WTC11 (cell line): ENCODE data around the gene WFDC1.

Experiments used
- ATF3 ChIP-seq: sonication (generic); formaldehyde crosslinking; conservative IDR thresholded peaks from 2 replicates; pipeline ENCODE4 v1.8.1; 2022; ENCODE audit warnings: mild to moderate bottlenecking, missing genetic modification reagents
- CTCF ChIP-seq: fragments of 200-600 bp; IDR thresholded peaks from 2 replicates; pipeline ENCODE4 v1.8.0; 2022; ENCODE audit warnings: antibody characterized with exemption
- E2F1 ChIP-seq: sonication (generic); formaldehyde crosslinking; IDR thresholded peaks from 2 replicates; pipeline ENCODE4 v1.8.0; 2022; ENCODE audit warnings: mild to moderate bottlenecking, missing genetic modification reagents
- FOXJ3 ChIP-seq: sonication (generic); formaldehyde crosslinking; IDR thresholded peaks from 2 replicates; pipeline ENCODE4 v1.9.0; 2021; ENCODE audit warnings: missing genetic modification reagents, mild to moderate bottlenecking, borderline replicate concordance
- GTF2I ChIP-seq: fragments of 250-450 bp; sonication (Bioruptor Pico); conservative IDR thresholded peaks from 2 replicates; pipeline ENCODE4 v1.4.0; 2021; ENCODE audit warnings: mild to moderate bottlenecking
- NR2C2 ChIP-seq: sonication (generic); formaldehyde crosslinking; IDR thresholded peaks from 2 replicates; pipeline ENCODE4 v1.8.0; 2022; ENCODE audit warnings: mild to moderate bottlenecking, missing genetic modification reagents
- SP1 ChIP-seq: sonication (generic); formaldehyde crosslinking; conservative IDR thresholded peaks from 2 replicates; pipeline ENCODE4 v1.8.1; 2022; ENCODE audit warnings: missing genetic modification reagents
- USF2 ChIP-seq: sonication (generic); formaldehyde crosslinking; IDR thresholded peaks from 2 replicates; pipeline ENCODE4 v1.8.1; 2023; ENCODE audit warnings: mild to moderate bottlenecking, missing genetic modification reagents, moderate library complexity
- ZNF121 ChIP-seq: sonication (generic); formaldehyde crosslinking; IDR thresholded peaks from 2 replicates; pipeline ENCODE4 v1.8.0; 2023; ENCODE audit warnings: missing genetic modification reagents

GRCh38 chr16:84260766-84261554 is 33.7 kb upstream of the WFDC1 start:
- TF ChIP-seq FOXJ3 (CRISPR knock-in tag) (no peak), CTCF (no peak), USF2 (CRISPR knock-in tag) (no peak), SP1 (CRISPR knock-in tag) (no peak), ATF3 (CRISPR knock-in tag) (no peak), ZNF121 (CRISPR knock-in tag) (no peak), NR2C2 (CRISPR knock-in tag) (no peak), E2F1 (CRISPR knock-in tag) (no peak), GTF2I (CRISPR knock-in tag) (no peak)
